ENCODE measurements around the gene GGN. TPM values are rescaled to one million over a fixed set of nuclear protein-coding genes. Genes with fewer than 3 reads are reported as not detected.
"Not testable (repeated sequence)": the region's sequence is repeated elsewhere in the genome, so short reads cannot be mapped to it uniquely, and the experiment has no call there.

The GGN gene
- polyA plus RNA-seq, 5 donors = 0.06 to 0.79 (median 0.51) TPM; not detected in 1

DNA sequence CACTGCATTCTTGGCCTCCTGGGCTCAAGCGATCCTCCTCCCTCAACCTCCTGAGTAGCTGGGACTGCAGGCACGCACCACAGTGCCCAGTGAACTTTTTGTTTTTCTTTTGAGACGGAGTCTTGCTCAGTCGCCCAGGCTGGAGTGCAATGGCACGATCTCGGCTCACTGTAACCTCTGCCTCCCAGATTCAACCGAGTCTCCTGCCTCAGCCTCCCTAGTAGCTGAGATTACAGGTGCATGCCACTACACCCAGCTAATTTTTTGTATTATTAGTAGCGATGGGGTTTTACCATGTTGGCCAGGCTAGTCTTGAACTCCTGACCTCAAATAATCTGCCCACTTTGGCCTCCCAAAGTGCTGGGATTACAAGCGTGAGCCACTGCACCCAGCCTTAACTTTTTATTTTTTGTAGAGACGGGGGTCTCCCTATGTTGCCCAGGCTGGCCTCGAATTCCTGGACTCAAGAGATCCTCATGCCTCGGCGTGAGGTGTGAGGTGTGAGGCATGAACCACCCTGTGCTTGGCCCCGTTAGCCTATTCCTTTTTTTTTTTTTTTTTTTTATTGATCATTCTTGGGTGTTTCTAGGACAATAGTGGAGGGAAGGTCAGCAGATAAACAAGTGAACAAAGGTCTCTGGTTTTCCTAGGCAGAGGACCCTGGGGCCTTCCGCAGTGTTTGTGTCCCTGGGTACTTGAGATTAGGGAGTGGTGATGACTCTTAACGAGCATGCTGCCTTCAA lies 24.7 kb downstream of the GGN start:
- DNase-seq = not testable (repeated sequence)

DNA sequence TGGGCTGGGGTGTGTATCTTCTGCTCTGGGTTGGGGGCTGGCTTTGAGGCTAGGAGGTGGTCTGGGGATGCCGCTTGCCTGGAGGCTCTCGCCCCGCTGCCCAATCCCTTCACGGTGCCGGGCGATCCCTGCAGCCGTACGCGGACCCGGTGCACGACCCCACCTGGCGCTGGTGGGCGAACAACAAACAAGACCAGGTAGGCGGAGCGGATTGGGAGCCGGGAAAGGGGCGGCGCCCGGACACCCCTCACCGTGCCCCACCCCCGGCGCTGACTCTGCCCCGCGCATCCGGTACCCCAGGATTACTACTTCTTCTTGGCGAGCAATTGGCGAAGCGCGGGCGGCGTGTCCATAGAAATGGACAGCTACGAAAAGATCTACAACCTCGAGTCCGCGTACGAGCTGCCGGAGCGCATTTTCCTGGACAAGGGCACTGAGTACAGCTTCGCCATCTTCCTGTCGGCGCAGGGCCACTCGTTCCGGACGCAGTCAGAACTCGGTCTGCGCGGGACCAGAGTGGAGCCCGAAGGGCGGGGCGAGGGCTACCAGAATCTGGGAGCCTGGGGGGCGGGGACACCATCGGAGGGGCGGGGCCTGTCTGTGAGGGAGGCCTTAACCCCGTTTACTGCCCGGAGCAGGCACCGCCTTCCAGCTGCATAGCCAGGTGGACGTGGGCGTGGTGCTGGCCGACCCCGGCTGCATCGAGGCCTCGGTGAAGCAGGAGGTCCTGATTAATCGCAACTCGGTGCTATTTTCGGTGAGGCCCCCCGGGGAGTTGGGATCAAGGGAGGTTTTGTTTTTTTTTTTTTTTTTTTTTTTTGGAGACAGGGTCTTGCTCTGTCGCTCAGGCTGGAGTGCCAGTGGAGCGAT lies 25.5 kb downstream of the GGN start:
- DNase-seq = peak; percentile 42 to 43

GRCh38 chr19:38361633-38362075 lies 26.2 kb downstream of the GGN start:
- DNase-seq = peak; percentile 52 to 67

- DNase-seq = no peak
These were observed 26.8 kb downstream of the GGN start for GRCh38 chr19:38360839-38361631.

DNA sequence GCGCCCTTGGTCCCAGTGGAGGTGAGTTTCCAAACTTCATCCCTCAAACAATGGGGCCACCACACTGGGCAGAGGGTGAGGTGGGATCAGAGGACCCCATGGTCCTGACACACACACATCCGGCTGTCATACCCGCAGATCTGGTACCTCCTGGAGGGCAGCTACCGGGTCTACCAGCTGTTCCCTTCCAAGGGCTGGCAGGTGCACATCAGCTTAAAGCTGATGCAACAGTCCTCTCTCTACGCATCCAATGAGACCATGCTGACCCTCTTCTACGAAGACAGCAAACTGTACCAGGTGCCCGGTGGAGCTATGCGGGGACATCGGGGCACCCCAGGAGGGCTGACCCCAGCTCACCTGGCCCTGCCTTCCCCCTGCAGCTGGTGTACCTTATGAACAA lies 27.5 kb downstream of the GGN start:
- DNase-seq = no peak

GRCh38 chr19:38359242-38360021 lies 28.4 kb downstream of the GGN start:
- DNase-seq = no peak

DNA sequence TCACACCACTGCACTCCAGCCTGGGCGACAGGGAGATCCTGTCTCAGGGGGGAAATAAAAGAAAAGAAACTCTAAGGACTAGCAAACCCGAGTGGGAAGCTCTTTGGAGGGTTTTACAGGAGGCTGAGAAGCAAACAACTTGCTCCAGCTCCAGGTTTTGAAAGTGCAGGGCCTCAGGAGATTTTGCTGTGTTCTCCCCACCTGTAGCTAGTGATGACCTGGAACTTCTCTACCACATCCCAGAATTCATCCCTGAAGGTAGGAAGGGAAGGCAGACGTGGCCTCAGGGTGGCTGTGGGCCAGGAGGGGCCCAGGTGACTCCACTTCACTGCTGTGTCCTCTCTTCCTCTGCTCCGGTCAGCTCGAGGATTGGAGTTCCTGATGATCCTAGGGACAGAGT lies 29.8 kb downstream of the GGN start:
- no peak for DNase-seq

DNA sequence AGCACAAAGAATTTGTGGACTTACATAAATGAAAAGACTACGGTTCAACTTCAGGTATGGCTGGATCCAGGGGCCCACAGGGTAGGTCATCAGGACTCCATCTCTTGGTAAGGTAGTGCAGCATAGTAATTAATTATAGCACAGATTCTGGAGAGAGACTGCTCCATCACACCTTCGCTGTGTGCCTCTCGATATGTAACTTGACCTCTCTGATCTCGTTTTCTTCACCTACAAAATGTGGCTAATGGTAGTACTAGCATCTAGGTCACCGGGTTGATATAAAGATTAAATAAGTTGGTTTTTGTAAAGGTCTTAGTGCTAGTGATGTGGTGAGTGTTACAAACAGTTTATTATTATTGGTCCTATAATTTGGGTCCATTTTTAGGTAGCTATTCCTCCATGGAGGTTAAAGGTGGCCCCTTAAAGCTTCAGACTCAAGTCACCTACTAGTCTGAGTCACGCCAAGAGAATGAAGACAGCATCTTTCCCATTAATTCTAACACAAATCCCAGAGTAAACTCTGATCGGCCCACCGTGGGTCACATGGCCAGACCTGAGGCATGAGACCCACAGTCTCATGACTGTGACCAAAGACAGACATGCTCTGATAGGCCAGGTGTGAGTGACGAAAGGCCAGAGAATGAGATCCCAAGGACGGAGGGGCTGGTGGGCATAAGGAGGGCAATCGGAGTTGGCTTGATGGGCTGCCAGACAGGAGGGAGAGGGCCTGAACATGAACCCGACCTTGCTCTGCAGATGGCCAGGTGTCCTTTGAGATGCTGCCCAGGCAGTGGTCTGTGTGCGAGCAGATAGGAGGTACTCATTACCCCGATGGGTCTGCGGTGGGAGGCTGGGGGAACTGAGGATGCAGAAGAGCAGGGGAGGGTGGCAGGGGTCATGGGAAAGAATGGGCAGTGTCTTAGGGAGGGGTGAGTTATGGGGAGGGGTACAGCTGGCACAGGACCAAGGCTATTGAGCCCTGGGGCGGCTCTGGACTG lies 31.8 kb downstream of the GGN start:
- DNase-seq = no peak

GRCh38 chr19:38352611-38353010 lies 35.2 kb downstream of the GGN start:
- DNase-seq = no peak

DNA sequence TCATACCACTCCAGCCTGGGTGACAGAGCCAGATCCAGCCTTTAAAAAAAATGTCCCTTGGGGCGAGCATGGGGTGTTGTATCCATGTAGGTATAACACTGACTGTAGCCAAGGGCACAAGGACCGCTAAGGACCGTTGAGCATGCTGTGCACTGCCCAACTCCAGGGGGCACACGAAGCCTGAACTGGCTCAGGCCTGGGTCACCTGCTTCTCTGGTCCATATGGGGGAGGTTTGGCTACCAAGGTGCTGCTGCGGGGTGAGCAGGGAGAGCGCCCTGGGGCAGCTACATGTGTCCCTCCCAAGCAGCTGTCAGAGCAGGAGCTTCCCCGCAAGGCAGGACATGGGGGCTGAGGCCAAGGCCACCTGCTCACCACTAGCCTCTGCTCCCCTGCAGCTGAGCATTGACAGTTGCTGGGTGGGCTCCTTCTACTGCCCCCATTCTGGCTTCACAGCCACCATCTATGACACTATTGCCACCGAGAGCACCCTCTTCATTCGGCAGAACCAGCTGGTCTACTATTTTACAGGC lies 35.9 kb downstream of the GGN start:
- DNase-seq = no peak

GRCh38 chr19:38350883-38351282 lies 37.0 kb downstream of the GGN start:
- no peak for DNase-seq

- no peak for DNase-seq
These were observed 41.0 kb downstream of the GGN start for GRCh38 chr19:38346837-38347236.

DNA sequence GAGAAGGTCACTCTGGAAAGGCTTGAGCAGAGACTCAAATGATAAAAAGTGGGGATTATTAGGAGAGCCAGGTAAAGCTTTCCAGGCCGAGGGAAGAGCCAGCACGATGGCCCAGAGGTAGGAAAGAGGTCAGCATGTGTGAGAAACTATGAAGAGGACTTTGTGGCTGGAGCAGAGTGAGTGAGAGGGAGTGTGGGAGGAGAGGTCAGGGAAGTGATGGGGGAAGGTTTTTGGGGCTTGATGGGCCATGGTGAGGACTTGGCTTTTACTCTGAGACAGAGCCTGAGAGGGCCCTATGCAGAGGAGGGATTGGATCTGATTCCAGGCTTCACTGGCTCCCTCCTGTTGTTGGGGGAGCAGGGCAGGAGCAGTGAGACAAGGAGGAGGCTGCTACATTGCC lies 46.9 kb downstream of the GGN start:
- DNase-seq = no peak

- not testable (repeated sequence) for DNase-seq
These were observed 48.8 kb downstream of the GGN start for GRCh38 chr19:38339011-38339410.

GRCh38 chr19:38337360-38337653 lies 50.5 kb downstream of the GGN start:
- no peak for DNase-seq

- peak; percentile 85 to 88 for DNase-seq
These were observed 51.0 kb downstream of the GGN start for GRCh38 chr19:38336638-38337359.

DNA sequence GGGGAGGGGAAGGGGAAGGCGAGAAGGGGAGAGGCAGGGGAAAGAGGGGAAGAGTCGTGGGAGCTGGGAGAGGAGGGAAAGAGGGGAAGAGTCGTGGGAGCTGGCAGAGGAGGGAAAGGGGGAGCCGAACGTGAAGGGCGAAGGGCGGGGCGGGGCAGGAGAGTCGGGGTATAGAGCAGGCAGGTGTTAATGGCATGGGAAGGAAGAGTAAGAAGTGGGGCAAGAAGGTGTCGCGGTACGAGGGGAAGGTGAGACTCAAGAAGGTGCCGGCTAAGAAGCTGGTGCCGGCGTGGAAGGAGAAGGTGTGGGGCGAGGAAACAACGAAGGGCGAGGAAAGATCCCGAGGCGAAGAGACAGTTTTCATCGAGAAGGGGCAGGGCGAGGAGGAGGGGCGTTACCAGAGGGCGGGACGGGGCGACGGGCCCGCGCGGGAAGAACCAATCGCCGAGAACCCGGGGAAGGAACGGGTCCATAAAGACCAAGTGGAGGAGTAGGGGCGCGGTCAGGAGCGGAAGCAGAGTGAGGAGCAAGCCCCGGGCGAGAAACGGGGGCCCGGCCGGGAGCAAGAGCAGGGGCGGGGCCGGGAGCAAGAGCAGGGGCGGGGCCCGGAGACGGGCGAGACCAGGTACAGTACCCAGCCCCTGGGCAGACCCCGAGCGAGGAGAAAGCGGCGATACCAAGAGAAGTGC lies 51.7 kb downstream of the GGN start:
- DNase-seq = peak; percentile 91 to 92
